HG03575 (cell line): Measurements from ENCODE around the gene C15orf39.
"Not testable (repeated sequence)": the region's sequence is repeated elsewhere in the genome, so short reads cannot be mapped to it uniquely, and the experiment has no call there.

ENCODE experiments used
- ATAC-seq: cut with Tn5 transposase; IDR thresholded peaks from one replicate; pipeline ENCODE4 v1.9.1; 2021; ENCODE audit not compliant: unreplicated experiment, insufficient number of reproducible peaks, low FRiP score; ENCODE audit errors: extremely low read depth

C15orf39 gene

DNA sequence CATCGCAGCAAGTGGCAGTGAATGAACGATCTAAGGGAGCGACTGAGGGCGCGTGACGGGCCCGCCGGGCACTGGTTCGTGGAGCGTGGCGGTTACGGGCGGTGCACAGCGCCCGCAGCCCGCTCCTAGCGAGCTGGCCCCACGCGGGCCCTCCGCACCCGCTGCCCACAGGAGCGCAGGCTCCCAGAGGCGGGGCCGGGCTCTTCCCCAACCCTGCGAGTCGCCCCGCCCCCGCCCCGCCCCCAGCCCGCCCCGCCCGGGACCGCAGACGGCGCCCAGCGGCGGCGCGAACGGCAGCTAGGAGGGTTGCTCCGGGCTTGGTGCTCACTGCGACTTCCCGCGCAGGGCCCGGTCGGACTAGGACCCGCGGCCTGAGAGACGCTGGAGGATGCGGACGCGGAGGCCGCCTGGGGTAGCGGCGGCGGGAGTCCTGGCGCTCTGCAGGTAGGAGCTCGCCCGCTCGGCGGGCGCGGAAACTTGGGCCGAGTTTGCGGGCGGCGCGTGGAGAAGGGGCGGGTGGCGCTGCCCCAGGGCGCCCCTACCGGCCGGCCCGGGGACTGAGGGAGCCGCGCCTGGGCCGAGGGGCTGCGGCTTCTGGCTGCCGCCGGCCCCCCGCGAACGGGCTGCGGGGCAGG lies at the start of gene C15orf39:
Gene C15orf39 (plus strand): TSS at position 267 of the 635 bp plus-strand sequence. CDS start 4,167 bp downstream, outside the sequence.
- ATAC-seq, result no peak

DNA sequence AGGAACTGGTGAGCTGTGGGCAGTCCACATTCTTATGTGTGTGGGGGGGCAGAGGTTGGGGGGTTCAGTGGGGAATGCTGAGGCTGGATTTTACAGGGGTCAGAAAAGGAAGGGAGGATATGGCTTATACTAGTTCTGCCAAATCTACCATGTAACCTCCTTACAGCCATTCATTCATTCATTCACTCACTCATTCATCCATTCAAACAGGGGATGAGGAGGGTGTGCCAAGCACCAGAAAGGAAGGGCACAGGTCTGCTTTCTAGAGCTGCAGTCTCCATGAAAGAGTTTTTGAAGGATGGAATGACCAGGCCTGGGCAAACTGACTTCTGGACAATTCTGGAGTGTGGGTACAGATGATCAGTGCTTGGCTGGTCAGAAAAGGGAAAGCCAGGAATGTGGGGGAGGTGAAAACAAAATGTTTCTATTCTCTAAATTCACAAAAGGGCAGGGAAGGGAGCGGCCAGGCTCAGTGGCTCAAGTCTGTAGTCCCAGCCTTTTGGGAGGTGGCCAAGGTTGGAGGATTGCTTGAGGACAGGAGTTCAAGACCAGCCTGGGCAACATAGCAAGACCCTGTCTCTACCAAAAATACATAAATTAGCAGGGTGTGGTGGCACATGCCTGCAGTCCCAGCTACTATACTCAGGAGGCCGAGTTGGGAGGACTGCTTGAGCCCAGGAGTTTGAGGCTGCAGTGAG lies 49.2 kb upstream of the C15orf39 start:
- no peak for ATAC-seq

DNA sequence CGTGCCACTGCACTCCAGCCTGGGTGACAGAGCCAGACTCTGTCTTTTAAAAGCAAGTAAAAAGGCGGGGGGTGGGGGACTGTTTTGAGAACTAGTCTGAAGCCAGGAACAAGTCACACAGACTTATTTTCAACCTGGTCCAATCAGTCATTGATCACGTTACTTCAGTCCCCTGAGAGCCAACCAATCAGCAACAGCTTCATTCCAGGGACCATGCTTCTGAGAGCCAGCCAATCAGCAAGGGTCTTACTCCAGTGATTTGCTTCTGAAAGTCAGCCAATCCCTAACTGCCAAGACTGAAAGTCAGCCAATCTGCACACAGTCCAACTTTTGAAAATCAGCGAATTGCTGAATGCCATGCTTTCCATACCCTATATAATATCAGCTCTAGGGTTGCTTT lies 48.6 kb upstream of the C15orf39 start:
- no peak for ATAC-seq

DNA sequence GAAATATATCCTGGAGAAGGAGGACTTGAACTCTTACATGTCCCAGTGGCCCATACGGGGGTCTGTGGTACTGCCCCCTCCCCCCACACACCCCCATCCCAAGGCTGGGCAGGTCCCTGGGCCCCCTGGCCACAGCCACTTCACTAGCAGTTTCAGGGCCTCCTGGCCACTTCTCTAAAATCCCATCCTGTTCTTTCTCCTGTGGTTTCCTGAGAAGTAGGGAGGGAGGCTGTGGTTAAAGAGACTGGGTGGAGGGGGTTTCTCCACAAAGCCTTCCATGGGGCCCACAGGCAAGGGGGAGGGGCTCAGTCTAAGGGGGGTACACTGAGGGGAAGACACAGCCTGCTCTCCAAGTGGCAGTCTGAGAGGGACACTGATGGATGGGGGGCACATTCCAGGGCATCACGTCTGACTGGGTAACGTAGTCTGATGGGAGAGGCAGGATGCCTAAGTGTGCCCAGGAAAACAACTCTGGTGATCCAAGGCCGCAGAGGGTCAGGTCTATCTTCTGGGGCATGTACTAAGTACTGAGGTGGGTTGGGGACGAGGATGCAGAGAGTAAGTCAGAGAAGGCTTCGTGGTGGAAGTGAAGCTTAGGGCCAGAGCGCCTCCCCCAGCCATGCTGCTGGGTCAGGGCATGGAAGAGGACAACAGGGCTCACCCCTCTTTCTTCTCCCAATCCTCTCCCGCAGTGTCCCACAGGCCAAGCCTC lies 48.0 kb upstream of the C15orf39 start:
- no peak for ATAC-seq

DNA sequence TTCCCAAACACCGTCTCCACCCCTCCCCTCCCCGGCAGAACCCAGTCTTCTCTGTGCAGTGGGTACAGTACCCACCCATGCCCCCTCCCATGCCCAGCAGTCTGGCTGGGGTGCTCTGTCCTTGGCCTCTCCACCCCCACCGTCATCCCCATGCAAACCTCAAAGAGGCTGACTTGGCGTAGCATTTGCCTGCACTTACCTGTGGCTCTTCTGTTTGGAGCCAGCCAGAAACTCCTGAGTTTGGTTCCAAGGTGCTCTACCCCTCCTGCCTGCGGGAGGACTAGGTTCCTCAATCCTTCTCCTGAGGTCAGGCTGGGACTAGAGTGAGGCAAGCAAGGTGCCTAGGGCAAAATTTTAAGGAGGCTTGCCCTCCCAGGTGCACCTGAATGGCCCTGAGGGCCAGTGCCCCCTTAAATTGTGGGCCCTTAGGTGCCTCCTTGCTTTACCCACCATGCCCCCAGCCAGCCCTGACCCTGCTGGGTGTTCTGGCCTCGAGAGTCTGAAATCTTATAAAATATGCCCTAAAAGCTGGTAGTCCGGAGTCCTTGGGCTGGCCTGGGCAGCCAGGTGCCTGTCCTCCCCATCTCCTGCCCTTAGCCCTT lies 47.1 kb upstream of the C15orf39 start:
- no peak for ATAC-seq

DNA sequence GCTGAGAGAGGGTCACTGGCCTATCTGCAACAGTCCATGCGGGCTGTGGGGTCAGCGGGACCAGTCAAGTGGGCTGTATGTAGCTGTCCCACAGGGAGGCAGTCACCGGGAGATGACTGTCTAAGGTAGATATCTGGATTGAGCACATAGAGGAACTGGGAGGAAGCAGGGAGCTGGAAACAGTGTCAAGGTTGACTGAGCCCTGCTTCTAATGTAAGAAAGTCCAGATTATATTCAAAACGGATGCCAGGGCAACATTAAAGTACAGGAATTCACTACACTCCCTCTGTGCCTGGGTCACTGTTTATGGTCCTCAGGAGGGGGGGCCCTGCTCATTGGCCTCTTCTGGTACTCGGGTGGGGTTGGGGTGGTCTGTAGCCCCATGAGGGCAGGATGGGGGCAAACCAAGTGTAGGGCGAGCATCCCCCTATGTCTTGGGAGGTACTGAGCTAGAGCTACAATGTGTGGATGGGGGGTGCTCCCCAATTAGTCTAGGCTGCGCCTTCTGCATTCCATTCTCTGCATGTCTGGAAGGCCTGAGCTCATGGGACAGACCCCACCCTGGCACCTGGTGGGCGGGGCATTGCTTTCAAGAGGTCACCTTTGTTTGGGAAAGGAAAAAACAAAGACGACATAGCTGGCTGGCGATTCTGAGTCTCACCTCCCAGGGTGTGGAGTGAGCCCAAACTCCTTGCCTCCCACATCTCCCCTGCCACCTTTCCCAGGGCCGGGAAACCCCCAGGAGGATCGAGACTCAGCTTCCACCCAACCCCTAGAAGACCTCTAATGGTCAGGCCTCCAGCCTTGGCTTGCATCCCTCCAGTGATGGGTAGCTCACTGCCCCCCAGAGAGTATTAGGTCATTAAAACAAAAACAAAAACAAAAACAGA lies 45.1 kb upstream of the C15orf39 start:
- ATAC-seq, result no peak

DNA sequence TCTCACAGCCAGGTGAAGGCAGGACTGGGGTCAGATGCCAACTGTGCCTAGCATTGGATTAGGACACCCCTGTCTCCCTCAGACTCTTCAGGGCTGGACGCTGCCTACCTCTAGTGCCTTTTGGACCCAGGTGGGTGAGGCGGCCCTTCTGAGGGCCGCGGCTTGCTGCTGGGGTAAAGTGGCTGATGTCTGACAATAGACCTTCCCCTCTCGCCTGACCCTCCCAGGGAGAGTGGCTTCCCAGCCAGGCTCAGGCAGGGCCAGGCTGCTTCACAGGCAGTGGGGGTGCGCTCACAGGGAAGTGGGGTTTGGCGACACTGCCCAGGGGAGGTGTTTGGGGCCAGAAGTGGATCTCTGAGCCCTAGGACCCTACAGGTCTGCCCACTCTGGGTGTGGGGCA lies 43.3 kb upstream of the C15orf39 start:
- ATAC-seq, result no peak

DNA sequence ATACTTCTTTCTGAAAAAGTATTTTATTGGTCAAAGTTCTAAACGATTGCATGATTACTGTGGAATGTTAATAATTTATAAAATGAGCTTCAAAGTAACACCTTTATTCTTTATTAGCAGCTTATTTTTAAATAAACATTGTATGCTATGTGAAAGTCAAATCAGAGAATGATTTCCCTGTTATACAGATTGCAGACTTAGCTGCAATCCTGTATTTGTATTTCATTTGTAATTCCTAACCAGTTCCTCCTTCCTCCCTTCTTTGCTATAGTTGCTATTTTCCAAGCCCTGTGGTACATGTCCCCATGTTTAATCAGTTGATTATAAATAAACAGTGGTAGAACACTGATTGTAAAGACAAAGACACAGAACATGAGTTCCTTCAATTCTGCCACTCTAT lies 42.4 kb upstream of the C15orf39 start:
- no peak for ATAC-seq

DNA sequence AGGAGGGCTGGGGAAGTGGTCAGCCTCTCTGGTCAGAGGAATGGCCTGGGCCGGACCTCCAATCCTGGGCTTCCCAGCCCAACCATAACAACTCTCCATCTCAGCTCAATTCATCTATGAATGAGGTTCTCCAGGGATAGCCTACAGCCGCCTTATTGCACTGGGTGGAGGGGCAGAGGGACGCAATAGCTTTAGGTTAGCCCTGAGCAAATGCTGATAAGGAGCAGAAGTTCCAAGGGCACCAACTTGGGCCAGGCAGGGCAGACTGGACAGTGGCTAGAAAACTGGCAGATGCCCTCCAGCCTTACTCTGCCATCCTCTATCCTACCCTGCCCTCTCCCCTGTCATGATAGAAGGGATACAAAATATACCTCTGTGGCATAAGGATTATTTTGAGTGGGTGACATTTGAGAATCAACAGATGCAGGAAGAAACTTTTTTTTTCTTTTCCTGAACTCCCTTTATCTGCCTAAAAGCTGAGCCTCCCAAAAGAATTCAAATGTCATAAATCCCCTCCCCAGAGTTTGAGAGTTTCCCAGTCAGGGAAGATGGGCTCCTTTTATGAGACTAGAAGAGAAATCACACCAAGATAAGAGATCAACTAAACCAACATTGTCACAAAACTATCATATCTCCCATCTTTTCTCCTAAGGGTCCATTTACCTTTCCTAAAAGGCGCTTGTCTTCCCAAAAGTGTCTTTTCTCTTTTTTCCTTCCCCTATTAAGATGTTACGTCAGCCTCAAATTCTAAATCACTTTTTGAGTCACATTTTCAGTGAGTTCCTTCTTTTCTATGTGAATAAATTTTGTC lies 40.4 kb upstream of the C15orf39 start:
- no peak for ATAC-seq

DNA sequence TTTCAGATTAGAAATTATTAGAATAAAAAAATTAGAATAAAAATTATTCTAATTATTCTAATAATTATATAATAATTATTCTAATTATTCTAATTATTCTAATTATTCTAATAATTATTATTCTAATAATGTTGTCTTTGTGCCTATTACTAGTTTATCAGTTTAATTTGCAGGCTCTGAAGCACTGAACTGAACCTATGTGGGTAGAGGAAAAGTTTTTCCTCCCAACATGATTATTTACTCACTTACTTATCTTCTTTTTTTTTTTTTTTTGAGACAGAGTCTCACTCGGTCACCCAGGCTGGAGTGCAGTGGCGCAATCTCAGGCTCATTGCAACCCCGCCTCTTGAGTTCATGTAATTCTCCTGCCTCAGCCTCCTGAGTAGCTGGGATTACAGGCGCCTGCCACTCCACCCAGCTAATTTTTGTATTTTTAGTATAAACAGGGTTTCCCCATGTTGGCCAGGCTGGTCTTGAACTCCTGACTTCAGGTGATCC lies 39.7 kb upstream of the C15orf39 start:
- no peak for ATAC-seq

DNA sequence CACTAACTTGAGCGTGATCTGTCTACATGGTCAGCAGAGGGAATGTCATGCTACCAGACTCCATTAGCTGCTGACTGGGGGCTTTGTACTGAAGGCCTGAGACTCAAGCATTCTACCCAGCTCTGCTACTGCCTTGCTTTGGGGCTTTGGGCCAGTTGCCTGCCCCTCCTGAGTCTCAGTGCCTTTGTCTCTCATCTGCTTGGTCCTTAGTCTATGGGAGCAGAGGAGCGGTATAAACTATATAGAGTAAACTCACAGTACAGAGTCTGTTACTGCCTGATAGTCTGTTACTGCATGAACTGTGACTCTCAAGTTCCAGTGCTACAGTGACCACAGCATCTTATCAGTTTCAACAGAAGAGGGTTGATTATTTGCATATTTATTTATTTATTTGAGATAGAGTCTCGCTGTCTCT lies 38.5 kb upstream of the C15orf39 start:
- no peak for ATAC-seq

DNA sequence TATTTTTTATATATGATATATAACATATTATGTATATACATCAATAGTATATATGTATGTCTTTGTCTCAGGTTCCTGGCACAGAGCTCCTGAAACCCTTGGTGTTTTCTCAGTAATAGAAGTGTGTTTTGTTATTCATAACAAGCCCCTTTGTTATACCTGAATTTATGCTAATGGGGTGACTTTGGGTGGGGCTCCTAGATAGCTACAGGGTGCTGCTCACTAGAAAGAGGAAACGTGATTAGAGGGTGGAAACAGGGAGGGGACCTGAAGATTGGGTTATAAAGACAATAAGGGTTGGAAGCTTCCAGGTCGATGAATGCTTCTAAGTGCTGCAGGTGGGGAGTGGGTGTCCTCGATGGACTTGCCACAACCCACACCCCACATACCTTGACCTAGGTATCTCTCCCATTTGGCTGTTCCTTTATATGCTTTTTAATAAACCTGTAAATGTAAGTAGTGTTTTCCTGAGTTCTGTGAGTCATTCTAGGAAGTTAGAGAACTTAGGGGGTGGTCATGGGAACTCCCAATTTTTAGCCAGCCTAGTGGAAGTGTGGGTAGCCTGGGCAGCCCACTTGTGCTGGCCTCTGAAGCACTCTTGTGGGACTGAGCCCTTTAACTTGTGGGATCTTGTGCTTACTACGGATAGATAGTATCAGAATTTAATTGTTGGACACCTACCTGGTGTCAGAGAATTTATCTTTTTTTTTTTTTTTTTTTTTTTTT lies 36.9 kb upstream of the C15orf39 start:
- no peak for ATAC-seq

DNA sequence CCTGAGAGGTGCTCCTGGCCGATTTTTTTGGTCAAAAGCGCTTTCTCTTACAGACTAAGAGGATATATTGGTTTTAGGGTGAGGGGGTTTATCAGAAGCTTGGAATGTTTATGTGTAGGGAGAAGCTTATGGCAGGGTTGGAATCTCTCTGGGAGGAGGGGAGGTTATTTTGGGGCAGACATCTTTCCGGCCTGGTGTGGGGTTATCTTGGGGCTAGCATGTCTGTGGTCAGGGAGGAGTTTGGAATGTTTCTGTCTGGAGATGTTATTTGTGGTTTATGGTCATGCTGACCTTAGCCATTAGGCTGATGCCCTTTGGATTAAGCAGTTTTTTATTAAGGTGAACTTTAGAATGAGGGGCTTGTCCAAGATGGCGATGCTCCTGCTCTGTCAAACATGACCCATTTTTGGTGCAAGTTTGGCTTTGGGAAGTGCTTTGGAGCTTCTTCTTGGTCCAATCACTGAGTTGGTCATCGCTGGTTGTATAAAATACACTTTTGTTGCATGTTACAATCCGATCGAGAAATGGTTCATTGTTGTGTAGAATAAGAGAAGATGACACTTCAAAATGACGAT lies 35.1 kb upstream of the C15orf39 start:
- ATAC-seq, result not testable (repeated sequence)

DNA sequence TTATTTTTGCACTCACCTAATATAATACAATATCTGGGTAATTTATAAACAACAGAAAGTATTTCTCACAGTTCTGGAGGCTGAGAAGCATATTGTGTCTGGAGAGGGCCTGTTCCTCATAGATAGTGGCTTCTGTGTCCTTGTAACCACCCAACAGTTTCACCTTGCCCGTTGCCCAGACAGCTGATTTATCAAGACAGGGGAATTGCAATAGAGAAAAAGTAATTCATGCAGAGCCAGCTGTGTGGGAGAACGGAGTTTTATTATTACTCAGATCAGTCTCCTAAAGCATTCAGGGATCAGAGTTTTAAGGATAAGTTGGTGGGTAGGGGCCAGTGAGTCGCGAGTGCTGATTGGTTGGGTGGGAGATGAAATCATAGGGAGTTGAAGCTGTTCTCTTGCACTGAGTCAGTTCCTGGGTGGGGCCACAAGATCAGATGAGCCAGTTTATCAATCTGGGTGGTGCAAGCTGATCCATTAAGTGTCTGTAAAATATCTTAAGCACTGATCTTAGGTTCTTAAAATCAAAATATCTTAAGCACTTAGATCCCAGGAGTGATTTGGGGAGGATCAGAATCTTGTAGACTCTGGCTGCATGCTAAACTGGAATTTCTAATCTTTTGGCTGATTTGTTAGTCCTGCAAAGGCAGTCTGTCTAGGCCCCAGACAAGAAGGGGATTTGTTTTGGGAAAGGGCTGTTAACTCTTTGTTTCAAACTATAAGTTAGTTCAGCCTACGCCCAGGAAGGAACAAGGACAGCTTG lies 33.9 kb upstream of the C15orf39 start:
- no peak for ATAC-seq

DNA sequence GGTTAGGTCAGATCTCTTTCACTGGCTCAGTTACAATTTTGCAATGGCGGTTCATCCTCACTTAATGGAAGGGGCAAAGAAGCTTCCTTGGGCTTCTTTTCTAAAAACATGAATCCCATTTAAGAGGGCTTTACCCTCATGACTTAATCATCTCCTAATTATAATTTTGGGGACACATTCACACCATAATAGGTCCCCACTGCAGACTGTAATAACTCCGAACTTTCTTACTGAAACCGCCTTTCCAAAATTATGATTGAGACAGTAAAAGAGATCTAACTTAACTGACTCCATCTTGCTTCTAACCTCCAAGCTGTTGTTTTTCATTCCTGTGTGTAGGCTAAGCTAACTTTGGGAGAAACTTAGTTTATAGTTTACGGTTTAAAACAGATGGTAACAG lies 33.3 kb upstream of the C15orf39 start:
- ATAC-seq, result no peak

DNA sequence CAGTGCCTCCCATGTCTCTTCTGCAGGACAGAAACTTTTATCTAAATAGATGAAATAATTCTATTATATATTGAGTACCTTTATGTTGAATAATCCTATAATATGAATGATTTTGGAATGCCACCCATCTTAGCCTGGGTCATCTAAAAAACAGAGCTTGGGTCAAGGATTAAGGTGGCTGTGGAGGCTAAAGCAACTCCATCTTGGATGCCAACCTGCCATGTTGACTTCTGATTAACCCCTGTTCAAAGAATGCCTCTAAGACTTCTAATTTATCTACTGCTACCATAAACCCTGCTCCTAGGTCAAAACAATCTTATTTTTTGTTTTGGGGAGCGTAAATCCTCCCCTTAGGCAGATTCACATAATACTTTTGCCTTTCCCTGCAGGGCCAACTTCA lies 31.5 kb upstream of the C15orf39 start:
- ATAC-seq, result no peak
